ENCODE data around the gene CSAG3. TPM values are rescaled to one million over a fixed set of nuclear protein-coding genes. Genes with fewer than 3 reads are reported as not detected.
"Not testable (repeated sequence)": the region's sequence is repeated elsewhere in the genome, so short reads cannot be mapped to it uniquely, and the experiment has no call there.

CSAG3 gene
- not detected for total RNA-seq
- long read RNA-seq, result 0 reads

DNA sequence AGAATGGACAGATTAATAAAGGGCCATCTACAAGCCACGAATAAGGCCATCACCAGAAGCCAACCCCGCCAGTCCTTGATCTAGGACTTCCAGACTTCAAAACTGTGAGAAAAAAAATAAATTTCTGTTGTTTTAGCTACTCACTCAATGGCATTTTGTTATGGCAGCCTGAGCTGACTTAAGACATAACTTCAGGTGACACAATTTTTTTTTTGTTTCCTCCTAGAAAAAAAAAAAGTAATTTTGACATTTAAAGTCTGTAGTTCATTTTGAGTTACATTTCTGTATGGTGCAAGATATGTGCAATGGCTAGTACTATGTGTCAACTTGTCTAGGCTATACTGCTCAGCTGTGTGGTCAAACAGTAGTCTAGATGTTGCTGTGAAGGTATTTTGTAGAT, at the start of gene CSAG3:
TSS of gene CSAG3 (plus strand) at position 301 of the 400 bp plus-strand sequence.
- H3K36me3 ChIP-seq; H3K27ac ChIP-seq; H3K4me3 ChIP-seq; DNase-seq; intact Hi-C loops (cut with DNase I); H3K9me3 ChIP-seq; ATAC-seq; H3K4me1 ChIP-seq; H3K27me3 ChIP-seq (ENCODE audit: low read depth): not testable (repeated sequence)

DNA sequence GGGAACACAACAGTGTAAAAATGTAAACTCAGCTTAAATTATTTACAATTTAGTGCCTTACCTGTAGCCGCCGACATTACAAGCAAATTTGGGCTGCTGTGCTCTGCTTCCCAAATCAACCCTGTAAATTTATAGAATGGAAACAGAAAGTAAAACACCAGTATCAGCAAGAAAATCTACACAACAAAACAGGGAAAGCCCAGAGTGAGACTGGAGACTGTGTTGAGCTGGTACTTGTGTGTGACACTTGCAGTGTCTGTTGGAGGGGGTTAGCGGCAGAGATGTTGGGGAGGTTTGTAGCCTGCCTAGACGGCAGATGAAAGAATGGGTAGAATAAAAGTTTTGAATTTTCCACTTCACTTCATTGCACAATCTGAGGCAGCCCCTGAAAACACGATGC, 45.8 kb upstream of the CSAG3 start:
- intact Hi-C loops (cut with DNase I); DNase-seq; H3K27me3 ChIP-seq (ENCODE audit: low read depth); H3K4me1 ChIP-seq; ATAC-seq; H3K27ac ChIP-seq; H3K9me3 ChIP-seq; H3K4me3 ChIP-seq; H3K36me3 ChIP-seq: not testable (repeated sequence)

DNA sequence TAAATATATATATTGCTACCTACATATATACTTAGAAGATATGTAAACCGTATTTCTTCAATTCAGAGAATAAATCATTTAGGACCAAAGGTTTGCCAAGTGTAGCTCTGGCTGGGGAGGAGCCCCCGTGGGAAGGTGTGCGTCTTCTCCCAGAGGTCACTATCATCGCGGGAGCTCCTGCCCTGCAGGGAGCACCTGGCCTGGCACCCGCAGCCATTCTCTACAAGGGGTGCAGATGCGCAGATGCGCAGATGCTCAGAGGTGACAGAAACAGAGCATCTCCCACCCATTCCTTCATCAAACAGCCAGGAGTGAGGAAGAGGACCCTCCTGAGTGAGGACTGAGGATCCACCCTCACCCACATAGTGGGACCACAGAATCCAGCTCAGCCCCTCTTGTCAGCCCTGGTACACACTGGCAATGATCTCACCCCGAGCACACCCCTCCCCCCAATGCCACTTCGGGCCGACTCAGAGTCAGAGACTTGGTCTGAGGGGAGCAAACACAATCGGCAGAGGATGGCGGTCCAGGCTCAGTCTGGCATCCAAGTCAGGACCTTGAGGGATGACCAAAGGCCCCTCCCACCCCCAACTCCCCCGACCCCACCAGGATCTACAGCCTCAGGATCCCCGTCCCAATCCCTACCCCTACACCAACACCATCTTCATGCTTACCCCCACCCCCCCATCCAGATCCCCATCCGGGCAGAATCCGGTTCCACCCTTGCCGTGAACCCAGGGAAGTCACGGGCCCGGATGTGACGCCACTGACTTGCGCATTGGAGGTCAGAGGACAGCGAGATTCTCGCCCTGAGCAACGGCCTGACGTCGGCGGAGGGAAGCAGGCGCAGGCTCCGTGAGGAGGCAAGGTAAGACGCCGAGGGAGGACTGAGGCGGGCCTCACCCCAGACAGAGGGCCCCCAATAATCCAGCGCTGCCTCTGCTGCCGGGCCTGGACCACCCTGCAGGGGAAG, 44.9 kb upstream of the CSAG3 start, which contains the start of gene MAGEA2B:
TSS of gene MAGEA2B (plus strand) at position 814 of the 973 bp plus-strand sequence. CDS start 2,479 bp downstream, outside the sequence.
- DNase-seq, result not testable (repeated sequence)

DNA sequence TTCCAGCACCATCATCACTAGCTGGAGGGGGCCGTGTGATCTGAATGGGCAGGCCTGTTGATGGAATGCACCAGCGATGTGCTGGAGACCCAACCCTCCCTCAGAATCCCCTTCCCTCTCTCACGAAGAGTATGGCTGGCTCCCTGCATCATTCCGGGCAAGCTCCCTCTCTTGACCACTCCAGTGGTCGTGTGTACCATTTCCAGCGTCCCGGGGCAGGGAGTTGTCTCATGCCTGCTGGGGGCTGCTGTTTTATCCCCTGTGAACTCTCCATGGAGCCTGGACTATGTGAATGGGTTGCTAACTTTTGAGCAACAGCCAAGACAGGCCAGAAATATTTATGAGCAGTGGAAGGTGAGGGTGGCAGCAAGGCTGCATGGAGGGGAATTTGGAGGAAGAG, 33.6 kb upstream of the CSAG3 start:
- H3K4me1 ChIP-seq, result no peaks in the 10 kb centered on the region
- no peak overlapping the region for H3K4me3 ChIP-seq
- H3K27me3 ChIP-seq (ENCODE audit: low read depth), result no peaks in the 10 kb centered on the region
- intact Hi-C loops (cut with DNase I), result no loop called here
- TF ChIP-seq, protein P1, sequence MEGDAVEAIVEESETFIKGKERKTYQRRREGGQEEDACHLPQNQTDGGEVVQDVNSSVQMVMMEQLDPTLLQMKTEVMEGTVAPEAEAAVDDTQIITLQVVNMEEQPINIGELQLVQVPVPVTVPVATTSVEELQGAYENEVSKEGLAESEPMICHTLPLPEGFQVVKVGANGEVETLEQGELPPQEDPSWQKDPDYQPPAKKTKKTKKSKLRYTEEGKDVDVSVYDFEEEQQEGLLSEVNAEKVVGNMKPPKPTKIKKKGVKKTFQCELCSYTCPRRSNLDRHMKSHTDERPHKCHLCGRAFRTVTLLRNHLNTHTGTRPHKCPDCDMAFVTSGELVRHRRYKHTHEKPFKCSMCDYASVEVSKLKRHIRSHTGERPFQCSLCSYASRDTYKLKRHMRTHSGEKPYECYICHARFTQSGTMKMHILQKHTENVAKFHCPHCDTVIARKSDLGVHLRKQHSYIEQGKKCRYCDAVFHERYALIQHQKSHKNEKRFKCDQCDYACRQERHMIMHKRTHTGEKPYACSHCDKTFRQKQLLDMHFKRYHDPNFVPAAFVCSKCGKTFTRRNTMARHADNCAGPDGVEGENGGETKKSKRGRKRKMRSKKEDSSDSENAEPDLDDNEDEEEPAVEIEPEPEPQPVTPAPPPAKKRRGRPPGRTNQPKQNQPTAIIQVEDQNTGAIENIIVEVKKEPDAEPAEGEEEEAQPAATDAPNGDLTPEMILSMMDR (IDR thresholded peaks at IDR 0.05), result no peak
- no peaks in the 10 kb centered on the region for H3K9me3 ChIP-seq
- no peak overlapping the region for H3K27ac ChIP-seq
- no peaks in the 10 kb centered on the region for H3K36me3 ChIP-seq
- ATAC-seq, result no peak
- DNase-seq, result no peak

More for the DNA sequence above, 44.9 kb upstream of the CSAG3 start, which contains the start of gene MAGEA2B:
- ATAC-seq; H3K36me3 ChIP-seq; H3K9me3 ChIP-seq; H3K4me1 ChIP-seq; H3K27me3 ChIP-seq (ENCODE audit: low read depth); H3K27ac ChIP-seq; H3K4me3 ChIP-seq; intact Hi-C loops (cut with DNase I): not testable (repeated sequence)

DNA sequence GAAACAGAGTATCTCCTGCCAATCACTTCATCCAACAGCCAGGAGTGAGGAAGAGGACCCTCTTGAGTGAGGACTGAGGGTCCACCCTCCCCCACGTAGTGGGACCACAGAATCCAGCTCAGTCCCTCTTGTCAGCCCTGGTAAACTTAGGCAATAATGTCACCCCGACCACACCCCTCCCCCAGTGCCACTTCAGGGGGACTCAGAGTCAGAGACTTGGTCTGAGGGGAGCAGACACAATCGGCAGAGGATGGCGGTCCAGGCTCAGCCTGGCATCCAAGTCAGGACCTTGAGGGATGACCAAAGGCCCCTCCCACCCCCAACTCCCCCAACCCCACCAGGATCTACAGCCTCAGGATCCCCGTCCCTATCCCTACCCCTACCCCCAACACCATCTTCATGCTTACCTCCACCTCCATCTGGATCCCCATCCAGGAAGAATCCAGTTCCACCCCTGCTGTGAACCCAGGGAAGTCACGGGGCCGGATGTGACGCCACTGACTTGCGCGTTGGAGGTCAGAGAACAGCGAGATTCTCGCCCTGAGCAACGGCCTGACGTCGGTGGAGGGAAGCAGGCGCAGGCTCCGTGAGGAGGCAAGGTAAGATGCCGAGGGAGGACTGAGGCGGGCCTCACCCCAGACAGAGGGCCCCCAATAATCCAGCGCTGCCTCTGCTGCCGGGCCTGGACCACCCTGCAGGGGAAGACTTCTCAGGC, 25.6 kb upstream of the CSAG3 start, which contains the start of the genes CSAG1 and MAGEA12:
TSS of gene CSAG1 (minus strand) at position 461 of the 715 bp plus-strand sequence. CDS start 1,261 bp downstream, outside the sequence.
TSS of gene MAGEA12 (plus strand) at position 497 of the 715 bp plus-strand sequence. CDS start 2,405 bp downstream, outside the sequence.
- no peaks in the 10 kb centered on the region for H3K27me3 ChIP-seq (ENCODE audit: low read depth)
- H3K4me3 ChIP-seq, result no peak within 1 kb of the TSS
- TF ChIP-seq, protein P1 (IDR thresholded peaks at IDR 0.05), result no peak
- no peaks in the 10 kb centered on the region for H3K36me3 ChIP-seq
- H3K27ac ChIP-seq, result no peak within 1 kb of the TSS
- ATAC-seq (no peak), DNase-seq (no peak)
- H3K4me1 ChIP-seq, result no peaks in the 10 kb centered on the region
- no peaks in the 10 kb centered on the region for H3K9me3 ChIP-seq
- intact Hi-C loops (cut with DNase I), result no loop called here

DNA sequence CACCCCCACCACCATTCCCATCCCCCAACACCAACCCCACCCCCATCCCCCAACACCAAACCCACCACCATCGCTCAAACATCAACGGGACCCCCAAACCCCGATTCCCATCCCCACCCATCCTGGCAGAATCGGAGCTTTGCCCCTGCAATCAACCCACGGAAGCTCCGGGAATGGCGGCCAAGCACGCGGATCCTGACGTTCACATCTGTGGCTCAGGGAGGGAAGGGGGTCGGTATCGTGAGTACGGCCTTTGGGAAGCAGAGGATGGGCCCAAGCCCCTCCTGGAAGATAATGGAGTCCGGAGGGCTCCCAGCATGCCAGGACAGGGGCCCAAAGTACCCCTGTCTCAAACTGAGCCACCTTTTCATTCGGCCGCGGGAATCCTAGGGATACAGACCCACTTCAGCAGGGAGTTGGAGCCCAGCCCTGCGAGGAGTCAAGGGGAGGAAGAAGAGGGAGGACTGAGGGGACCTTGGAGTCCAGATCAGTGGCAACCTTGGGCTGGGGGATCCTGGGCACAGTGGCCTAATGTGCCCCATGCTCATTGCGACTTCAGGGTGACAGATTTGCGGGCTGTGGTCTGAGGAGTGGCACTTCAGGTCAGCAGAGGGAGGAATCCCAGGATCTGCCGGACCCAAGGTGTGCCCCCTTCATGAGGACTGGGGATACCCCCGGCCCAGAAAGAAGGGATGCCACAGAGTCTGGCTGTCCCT, 24.7 kb upstream of the CSAG3 start:
- H3K36me3 ChIP-seq; ATAC-seq; intact Hi-C loops (cut with DNase I); H3K4me3 ChIP-seq; DNase-seq; H3K27ac ChIP-seq; H3K4me1 ChIP-seq; H3K27me3 ChIP-seq (ENCODE audit: low read depth); H3K9me3 ChIP-seq: not testable (repeated sequence)

DNA sequence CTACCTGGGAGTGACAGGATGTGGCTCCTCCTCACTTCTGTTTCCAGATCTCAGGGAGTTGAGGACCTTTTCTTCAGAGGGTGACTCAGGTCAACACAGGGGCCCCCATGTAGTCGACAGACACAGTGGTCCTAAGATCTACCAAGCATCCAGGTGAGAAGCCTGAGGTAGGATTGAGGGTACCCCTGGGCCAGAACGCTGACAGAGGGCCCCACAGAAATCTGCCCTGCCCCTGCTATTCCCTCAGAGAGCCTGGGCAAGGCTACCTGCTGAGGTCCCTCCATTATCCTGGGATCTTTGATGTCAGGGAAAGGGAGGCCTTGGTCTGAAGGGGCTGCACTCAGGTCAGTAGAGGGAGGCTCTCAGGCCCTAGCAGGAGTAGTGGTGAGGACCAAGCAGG, 23.9 kb upstream of the CSAG3 start:
- no peaks in the 10 kb centered on the region for H3K9me3 ChIP-seq
- no peaks in the 10 kb centered on the region for H3K36me3 ChIP-seq
- H3K27ac ChIP-seq, result no peak overlapping the region
- intact Hi-C loops (cut with DNase I), result no loop called here
- H3K27me3 ChIP-seq (ENCODE audit: low read depth), result no peaks in the 10 kb centered on the region
- ATAC-seq (no peak), DNase-seq (no peak)
- TF ChIP-seq, protein P1 (IDR thresholded peaks at IDR 0.05), result no peak
- H3K4me1 ChIP-seq, result no peaks in the 10 kb centered on the region
- no peak overlapping the region for H3K4me3 ChIP-seq
